HG03097 (cell line): ENCODE data around the gene HTR5A.

ENCODE experiments used
- ATAC-seq: cut with Tn5 transposase; IDR thresholded peaks from one replicate; pipeline ENCODE4 v1.9.1; 2021; ENCODE audit not compliant: unreplicated experiment, low FRiP score

HTR5A gene

DNA sequence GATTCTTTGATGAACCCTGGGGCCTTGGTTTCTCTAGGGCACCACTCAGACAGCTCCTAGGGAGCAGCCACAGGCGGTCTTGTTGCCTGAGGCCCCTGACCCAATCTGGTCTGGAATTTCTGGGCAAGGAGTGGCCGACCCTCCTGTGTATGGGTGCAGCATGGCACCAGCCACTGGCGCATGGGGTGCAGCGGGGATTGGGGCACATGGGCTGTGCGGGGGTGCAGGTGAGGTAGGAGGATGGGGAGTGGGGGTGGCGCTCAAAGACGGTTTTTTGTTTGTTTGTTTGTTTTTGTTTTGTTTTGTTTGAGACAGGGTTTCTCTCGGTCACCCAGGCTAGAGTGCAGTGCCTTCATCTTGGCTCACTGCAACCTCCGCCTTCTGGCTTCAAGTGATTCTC is 62.3 kb downstream of the HTR5A start:
- no peak for ATAC-seq

GRCh38 chr7:155136619-155137243 is 66.6 kb downstream of the HTR5A start:
- no peak for ATAC-seq
